HG03196 (cell line): ENCODE measurements around the gene ARPC2.
"Not testable (repeated sequence)": the region's sequence is repeated elsewhere in the genome, so short reads cannot be mapped to it uniquely, and the experiment has no call there.

ENCODE experiments used
- ATAC-seq: cut with Tn5 transposase; IDR thresholded peaks from one replicate; pipeline ENCODE4 v1.9.1; 2021; ENCODE audit not compliant: unreplicated experiment

ARPC2 gene

DNA sequence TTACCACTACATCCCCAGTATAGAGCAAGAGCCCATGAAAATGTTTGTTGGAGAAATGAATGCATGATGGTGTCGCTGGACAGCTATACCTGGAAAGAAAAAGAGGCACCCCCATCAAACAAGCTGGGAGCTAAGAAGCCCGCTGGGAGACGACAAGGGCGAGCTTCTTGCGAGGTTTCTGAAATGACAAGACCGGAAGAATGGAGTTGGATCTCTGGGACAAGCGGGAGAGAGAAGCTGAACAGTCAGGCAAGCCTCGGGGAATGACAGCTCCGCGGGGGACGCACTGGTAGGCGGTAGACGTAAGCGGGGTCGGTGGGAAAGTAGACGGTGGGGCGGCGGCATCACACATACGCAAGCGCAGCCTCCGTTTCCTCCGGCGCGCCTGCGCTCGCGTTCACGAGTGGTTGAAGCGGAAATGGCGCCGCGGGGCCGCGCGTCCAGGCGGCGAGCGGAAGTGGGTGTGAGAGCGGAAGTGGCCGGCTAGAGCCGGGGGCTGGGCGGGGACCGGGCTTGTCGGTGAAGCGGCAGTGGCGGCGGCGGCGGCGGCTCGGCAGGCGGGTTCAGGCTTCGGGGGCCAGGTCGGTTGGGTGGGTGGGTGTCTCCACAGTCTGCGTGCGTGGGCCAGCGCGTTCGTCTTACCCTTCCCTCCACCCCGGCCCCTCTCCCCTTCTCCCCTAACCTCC, at the start of gene ARPC2:
TSS of gene ARPC2 (plus strand) at position 516 of the 686 bp plus-strand sequence. CDS start 282 bp downstream, outside the sequence.
- peak; percentile 62 for ATAC-seq

GRCh38 chr2:218168016-218168415, 49.0 kb upstream of the ARPC2 start:
- no peak for ATAC-seq

DNA sequence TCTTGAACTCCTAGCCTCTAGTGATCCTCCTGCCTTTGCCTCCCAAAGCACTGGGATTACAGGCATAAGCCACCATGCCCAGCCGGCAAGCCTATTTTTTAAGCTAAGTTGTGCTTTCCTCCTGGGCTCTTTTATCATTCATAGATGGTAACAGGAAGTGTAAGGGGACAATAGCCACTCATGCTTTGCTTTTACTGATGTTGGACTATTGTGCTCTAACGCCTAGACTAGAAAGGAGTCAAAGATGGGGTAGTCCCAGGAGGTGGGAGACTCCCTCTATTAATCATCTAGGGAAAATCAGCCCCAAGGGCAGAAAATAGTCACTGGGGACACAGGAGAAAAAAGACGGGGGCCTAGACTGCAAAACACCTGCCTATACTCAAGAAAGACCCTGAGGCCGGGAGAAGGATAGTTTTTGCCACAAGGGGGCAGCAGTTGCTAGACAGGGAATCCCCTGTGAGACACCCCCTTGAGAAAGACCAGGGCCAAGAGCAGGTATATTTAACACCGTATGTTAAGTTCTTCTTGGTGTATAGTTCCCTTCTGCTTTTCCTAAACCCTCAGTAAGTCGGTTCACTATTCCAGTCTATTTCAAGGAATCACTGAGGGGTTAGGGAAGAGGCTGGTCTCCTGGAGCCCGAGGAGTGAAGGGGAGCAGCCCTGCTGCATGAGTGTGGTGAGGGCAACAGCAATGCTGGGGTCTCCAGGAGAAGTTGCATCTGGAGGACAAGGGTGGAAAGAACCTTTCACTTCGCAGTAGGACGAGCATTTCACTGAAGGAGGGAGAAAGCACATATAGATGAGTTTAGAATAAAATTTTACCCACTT, 48.1 kb upstream of the ARPC2 start:
- ATAC-seq: no peak

GRCh38 chr2:218169757-218170546, 47.0 kb upstream of the ARPC2 start:
- no peak for ATAC-seq

DNA sequence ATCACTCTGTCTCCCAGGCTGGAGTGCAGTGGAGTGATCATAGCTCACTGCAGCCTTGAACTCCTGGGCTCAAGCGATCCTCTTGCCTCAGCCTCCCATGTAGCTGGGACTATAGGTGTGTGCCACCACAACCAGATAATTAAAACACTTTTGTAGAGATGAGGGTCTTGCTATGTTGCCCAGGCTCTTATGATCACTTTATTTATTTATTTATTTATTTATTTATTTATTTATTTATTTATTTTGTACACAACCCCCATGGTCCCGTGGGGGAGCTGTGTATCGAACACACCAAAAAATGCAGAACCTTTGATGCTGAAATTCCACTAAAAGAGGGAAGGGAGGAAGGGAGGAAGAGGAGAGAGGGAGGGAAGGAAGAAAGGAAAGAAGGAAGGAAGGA, 45.2 kb upstream of the ARPC2 start:
- ATAC-seq: not testable (repeated sequence)

- no peak for ATAC-seq
Measured at GRCh38 chr2:218172845-218173244, 44.1 kb upstream of the ARPC2 start.

DNA sequence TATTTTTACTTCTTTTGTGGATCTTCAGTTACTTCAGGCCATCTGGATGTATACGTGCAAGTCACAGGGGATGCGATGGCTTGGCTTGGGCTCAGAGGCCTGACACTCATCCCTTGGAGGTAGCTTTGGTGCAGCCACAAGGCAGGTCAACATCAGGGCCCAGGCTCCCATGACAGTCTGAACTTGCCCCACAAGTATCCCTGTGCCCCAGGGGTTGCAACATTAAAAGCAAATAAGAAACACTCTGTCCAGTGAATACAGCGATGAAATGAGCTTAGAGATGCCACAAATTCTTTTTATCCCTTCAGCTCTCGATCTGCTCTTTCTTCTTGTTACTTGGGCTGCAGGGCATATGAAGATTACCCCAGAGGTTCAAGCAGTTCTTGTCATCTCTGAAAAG, 37.2 kb upstream of the ARPC2 start:
- no peak for ATAC-seq

GRCh38 chr2:218180467-218181114, 36.4 kb upstream of the ARPC2 start:
- ATAC-seq: no peak

GRCh38 chr2:218184331-218184730, 32.7 kb upstream of the ARPC2 start:
- no peak for ATAC-seq

DNA sequence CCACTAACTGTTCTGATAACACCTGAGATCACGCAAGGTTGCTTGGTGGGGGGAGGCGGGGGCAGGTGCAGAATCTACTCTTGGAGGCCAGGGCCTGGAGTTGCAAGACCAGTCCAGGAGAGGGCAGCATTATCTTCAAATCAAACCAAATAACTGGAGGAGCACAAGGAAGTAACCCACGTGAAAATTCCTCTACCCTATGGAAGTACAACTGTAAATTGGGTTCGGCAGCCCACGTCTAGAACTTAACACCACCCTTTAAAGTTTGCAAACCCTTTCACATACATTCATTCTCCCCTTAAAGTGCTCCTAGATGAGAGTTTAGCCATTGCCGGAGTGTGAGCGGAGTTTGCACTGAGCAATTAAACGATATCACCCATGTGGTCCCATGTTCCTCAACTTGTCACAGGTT, 30.6 kb upstream of the ARPC2 start:
- peak; percentile 65 for ATAC-seq

GRCh38 chr2:218186876-218187275, 30.1 kb upstream of the ARPC2 start:
- no peak for ATAC-seq

DNA sequence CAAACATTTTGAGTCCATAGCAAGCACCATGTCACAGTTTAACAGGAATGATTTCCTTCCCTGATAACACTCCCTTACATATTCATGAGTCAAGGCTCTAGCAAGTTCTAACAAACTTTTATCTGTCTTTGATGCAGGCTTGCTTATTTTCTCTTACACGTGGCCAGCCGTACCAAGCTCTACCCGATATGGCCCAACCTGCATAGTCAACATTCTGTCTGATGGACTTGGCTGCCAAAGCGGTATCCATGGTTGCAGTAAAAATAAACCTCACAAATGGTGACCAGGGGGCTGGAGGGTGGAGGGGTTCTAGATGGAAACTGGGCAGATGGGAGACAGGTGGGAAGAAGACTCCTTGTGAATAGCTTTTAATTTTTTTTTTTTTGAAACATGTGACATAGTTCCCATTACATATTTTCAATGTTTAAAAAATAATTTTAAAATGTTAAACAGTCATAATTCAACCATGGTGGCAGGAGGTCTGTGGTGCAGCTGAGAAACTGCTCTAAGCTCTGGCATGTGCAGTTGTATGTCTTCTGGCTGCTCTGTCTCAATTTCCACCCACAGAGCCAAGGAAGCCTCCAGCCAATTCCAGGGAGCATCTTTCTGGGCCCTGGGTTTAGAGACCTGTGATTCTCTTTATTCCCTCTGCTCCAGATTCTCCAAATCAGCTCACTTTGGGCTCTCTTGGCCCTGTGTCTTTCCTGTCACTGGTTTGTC, 29.5 kb upstream of the ARPC2 start:
- ATAC-seq: no peak

- no peak for ATAC-seq
Measured at GRCh38 chr2:218188528-218188927, 28.5 kb upstream of the ARPC2 start.

- no peak for ATAC-seq
Measured at GRCh38 chr2:218192902-218193430, 24.0 kb upstream of the ARPC2 start.

GRCh38 chr2:218193701-218194100, 23.3 kb upstream of the ARPC2 start:
- ATAC-seq: no peak

DNA sequence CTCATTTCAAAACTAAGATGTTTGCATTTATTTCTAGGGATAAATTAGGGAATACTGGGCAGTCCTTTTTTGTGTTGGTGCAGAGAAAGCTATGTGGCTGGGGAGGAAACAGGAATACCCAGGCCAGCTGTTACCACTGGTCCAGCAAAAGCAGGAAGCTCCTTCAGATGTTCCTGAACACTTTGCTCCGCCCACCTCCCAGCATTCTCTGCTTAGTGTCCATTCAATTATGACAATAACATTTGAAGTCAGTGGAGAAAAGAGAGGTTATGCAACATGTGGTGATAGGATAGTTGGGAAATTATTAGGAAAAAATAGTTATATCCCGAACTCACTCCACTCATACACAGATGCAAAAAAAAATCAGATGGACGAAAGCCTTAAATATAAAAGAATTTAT, 22.1 kb upstream of the ARPC2 start:
- ATAC-seq: no peak

GRCh38 chr2:218196974-218197373, 20.0 kb upstream of the ARPC2 start:
- ATAC-seq: no peak

GRCh38 chr2:218202266-218202665, 14.7 kb upstream of the ARPC2 start:
- no peak for ATAC-seq

GRCh38 chr2:218209078-218209477, 7.9 kb upstream of the ARPC2 start:
- ATAC-seq: no peak

DNA sequence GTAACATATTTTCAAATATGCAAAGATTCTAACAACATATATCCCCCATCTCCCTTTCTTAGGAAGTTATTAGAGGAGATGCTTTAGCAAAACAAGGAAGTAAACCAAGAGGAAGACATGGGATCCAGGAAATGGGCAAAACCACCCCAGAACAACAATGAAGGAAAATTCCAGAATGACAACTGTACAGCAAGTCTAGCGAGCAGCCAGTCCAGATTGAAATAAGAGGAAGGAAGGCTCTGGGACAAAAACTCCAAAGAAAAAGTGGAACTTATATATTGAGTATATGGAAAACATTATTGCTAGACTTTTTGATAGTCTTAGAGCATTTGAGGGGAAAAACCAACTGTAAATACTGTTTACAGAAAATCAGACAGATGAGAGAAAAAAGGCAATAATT, 2.9 kb upstream of the ARPC2 start:
- no peak for ATAC-seq
